Bronchial epithelial cell (primary cell): ENCODE measurements around the gene TXNRD1. TPM values are rescaled to one million over a fixed set of nuclear protein-coding genes. Genes with fewer than 3 reads are reported as not detected.

ENCODE experiments used
- DNase-seq: peaks from one replicate; pipeline ENCODE4 v3.0.0-alpha.2; 2010; ENCODE audit warnings: low read depth
- FAIRE-seq: peaks from 2 replicates; lab custom pipeline; 2011; peaks lifted over from hg19 to GRCh38; lab: Jason Lieb, UNC
- H3K27me3 ChIP-seq: 2 replicates; pipeline ENCODE4 v1.5.1; 2011; ENCODE audit warnings: low read length; ENCODE audit not compliant: control insufficient read depth, insufficient read depth
- H3K36me3 ChIP-seq: 2 replicates; pipeline ENCODE4 v1.5.1; 2011; ENCODE audit warnings: low read length; ENCODE audit not compliant: control insufficient read depth, insufficient read depth
- H3K4me3 ChIP-seq: 2 replicates; pipeline ENCODE4 v1.5.1; 2011; ENCODE audit warnings: mild to moderate bottlenecking, low read depth, low read length, control low read depth
- CTCF ChIP-seq: IDR thresholded peaks from 2 replicates; pipeline ENCODE4 v1.5.1; 2011; ENCODE audit warnings: mild to moderate bottlenecking, moderate library complexity, low read length, control low read depth, inconsistent platforms; ENCODE audit not compliant: insufficient read depth, severe bottlenecking
- total RNA-seq: library from RNA; depleted of rRNA; stranded (reverse); fragments of >200 nt; gene quantifications from 2 replicates; pipeline ENCODE4 v1.2.1, GENCODE V29; 2014

TXNRD1 gene
- total RNA-seq, 1 donor from 2014 or later, result 88.2 TPM

GRCh38 chr12:104337030-104337558 is 121.5 kb downstream of the TXNRD1 start:
- no peak for FAIRE-seq
- no peaks in the 10 kb centered on the region for H3K27me3 ChIP-seq
- no peak for TF ChIP-seq CTCF
- no peak overlapping the region for H3K4me3 ChIP-seq
- H3K36me3 ChIP-seq, result peaks cover 19% of the 10 kb centered on the region
- no peak for DNase-seq

GRCh38 chr12:104339663-104340062 is 124.1 kb downstream of the TXNRD1 start:
- DNase-seq, result no peak
- peaks cover 22% of the 10 kb centered on the region for H3K36me3 ChIP-seq
- TF ChIP-seq CTCF, result no peak
- no peaks in the 10 kb centered on the region for H3K27me3 ChIP-seq
- FAIRE-seq, result no peak
- H3K4me3 ChIP-seq, result no peak overlapping the region

- Histone ChIP-seq H3K27me3 (no peaks in the 10 kb centered on the region), H3K4me3 (no peak overlapping the region), H3K36me3 (peaks cover 22% of the 10 kb centered on the region)
- DNase-seq, result no peak
- TF ChIP-seq CTCF, result no peak
- no peak for FAIRE-seq
Measured at GRCh38 chr12:104340177-104340576, 124.6 kb downstream of the TXNRD1 start.

- Histone ChIP-seq H3K27me3 (no peaks in the 10 kb centered on the region), H3K36me3 (peaks cover 22% of the 10 kb centered on the region), H3K4me3 (no peak overlapping the region)
- FAIRE-seq (no peak), DNase-seq (no peak)
- TF ChIP-seq CTCF, result no peak
Measured at GRCh38 chr12:104340925-104341611, 125.5 kb downstream of the TXNRD1 start.

GRCh38 chr12:104342147-104342546 is 126.6 kb downstream of the TXNRD1 start:
- Histone ChIP-seq H3K36me3 (peaks cover 22% of the 10 kb centered on the region), H3K27me3 (no peaks in the 10 kb centered on the region), H3K4me3 (no peak overlapping the region)
- no peak for TF ChIP-seq CTCF
- FAIRE-seq (no peak), DNase-seq (no peak)

GRCh38 chr12:104342635-104343249 is 127.2 kb downstream of the TXNRD1 start:
- TF ChIP-seq CTCF, result no peak
- DNase-seq (no peak), FAIRE-seq (no peak)
- peaks cover 22% of the 10 kb centered on the region for H3K36me3 ChIP-seq
- H3K4me3 ChIP-seq, result no peak overlapping the region
- no peaks in the 10 kb centered on the region for H3K27me3 ChIP-seq
